Stomach smooth muscle (tissue), 2 donors: ENCODE measurements around the gene MTA1.

Experiments
- H3K27ac ChIP-seq: one replicate; pipeline ENCODE4 v1.7.0; 2013; ENCODE audit warnings: mild to moderate bottlenecking, low read length, inconsistent platforms
- H3K27me3 ChIP-seq, 2 donors: one replicate each; pipeline ENCODE4 v1.7.0; 2013; ENCODE audit warnings: low read length in 2 of 2; ENCODE audit not compliant: insufficient read depth in 2 of 2, control insufficient read depth in 1 of 2
- H3K36me3 ChIP-seq, 2 donors: one replicate each; pipeline ENCODE4 v1.7.0; 2013; ENCODE audit warnings: low read length in 2 of 2; ENCODE audit not compliant: control insufficient read depth in 2 of 2, insufficient read depth in 2 of 2
- H3K4me1 ChIP-seq: one replicate; pipeline ENCODE4 v1.7.0; 2013; ENCODE audit warnings: low read length; ENCODE audit not compliant: control insufficient read depth, insufficient read depth
- H3K4me3 ChIP-seq, 2 donors: one replicate each; pipeline ENCODE4 v1.7.0; 2013; ENCODE audit warnings: low read length in 2 of 2
- H3K9ac ChIP-seq, 2 donors: one replicate each; pipeline ENCODE4 v1.7.0; 2013; ENCODE audit warnings: low read length in 2 of 2, mild to moderate bottlenecking in 1 of 2
- H3K9me3 ChIP-seq, 2 donors: one replicate each; pipeline ENCODE4 v1.7.0; 2013; ENCODE audit warnings: low read length in 2 of 2; ENCODE audit not compliant: control insufficient read depth in 2 of 2
- donor health status: healthy.
- donor health status: Pancreatic carcinoma.

The MTA1 gene

DNA sequence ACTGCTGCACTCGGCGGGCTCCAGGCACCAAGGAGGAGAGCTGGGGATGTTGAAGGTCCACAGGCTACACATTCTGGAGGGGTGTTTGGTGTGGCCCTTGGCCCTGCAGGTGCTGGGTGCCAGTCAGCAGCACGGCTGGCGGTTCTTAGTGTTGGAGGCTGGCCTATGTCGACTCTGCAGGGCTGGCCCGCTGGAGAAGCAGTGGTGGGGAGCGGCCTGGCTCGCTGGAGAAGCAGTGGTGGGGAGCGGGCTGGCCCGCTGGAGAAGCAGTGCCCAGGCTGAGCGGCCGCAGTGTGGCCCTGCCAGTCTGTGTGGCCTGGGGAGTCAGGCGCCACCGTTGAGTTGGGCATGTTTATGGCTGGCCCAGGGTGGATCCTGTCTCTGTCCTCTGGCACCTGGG lies 27.3 kb downstream of the MTA1 start:
- Histone ChIP-seq H3K9ac (no peak overlapping the region), H3K4me3 (no peak overlapping the region), H3K4me1 (peaks cover 11% of the 10 kb centered on the region), H3K9me3 (no peaks in the 10 kb centered on the region), H3K36me3 (peaks cover 5 to 16% of the 10 kb centered on the region in 2 donors), H3K27ac (no peak overlapping the region), H3K27me3 (no peaks in the 10 kb centered on the region)

DNA sequence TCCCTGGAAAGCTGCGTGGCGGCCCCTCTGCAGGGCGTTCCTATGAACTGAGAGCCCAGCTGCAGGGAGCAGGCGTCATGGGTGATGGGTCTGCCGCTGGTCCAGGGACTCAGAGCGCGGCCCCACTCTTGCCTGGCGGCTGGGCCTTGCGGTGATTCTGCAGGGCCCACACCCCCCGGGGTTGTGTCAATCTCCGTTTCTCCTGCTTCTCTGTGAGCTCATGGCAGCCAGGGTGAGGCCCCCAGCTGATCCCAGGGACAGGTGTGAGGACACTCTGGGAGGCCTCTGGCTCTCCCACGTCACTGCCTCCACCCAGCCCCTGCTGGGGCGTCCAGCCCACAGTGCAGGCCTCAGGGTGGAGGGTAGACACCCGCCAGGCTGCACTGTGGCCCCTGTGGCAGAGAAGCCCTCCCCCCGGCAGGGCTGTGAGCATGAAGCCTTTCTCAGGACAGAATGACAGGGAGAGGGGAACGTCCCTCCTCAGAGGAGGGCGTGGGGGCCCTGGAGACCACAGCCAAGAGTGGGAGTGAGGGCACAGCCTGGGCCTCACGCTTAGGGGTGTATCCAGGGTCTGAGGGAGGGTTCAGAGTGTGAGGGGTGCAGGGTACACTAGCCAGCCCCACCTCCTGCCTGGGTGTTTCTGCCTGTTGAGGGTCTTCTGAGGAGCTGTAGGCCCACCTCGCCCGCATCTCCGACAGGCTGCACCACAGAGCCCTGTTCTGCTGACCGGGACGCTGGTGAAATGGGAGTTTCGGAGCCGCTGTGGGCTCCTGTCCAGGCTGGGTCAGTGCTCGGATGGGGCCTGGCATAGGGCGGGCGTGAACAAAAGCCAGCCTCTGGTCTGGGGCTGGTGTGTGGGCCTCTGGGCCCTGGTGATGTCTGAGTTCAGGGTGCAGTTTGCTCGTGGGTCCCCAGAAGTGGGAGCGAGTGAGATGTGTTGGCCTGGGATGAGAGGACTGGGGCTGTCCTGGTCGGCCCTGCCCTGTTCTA lies 28.3 kb downstream of the MTA1 start:
- Histone ChIP-seq H3K36me3 (peaks cover 6 to 16% of the 10 kb centered on the region in 2 donors), H3K9me3 (no peaks in the 10 kb centered on the region), H3K4me3 (no peak overlapping the region), H3K27me3 (no peaks in the 10 kb centered on the region), H3K9ac (no peak overlapping the region), H3K4me1 (peaks cover 11% of the 10 kb centered on the region), H3K27ac (no peak overlapping the region)

DNA sequence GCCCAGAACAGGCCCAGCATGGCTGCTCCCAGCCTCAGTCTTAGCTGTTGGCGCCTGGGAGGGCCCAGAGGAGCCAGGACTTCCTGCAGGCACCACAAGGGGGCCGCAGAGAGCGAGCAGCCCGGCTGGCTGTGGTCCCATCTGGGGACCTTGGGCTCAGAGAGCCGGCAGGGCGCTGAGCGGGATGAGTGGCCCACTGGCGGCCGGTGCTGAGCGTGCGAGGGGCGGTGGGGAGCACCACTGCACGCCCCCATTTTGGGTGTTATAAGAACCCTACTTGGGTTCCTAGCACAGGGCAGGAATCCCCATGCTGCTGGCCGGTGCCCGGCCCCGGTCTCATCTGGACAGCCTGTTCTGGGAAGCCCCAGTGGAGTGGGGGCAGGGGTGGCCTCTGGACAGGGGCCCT lies 29.1 kb downstream of the MTA1 start:
- peaks cover 11% of the 10 kb centered on the region for H3K4me1 ChIP-seq
- H3K9ac ChIP-seq, result no peak overlapping the region
- H3K27me3 ChIP-seq, result no peaks in the 10 kb centered on the region
- H3K9me3 ChIP-seq, result no peaks in the 10 kb centered on the region
- H3K27ac ChIP-seq, result no peak overlapping the region
- H3K36me3 ChIP-seq, result peaks cover 9 to 19% of the 10 kb centered on the region in 2 donors
- H3K4me3 ChIP-seq, result peak overlapping the region in 1 of 2 donors; percentile 15

DNA sequence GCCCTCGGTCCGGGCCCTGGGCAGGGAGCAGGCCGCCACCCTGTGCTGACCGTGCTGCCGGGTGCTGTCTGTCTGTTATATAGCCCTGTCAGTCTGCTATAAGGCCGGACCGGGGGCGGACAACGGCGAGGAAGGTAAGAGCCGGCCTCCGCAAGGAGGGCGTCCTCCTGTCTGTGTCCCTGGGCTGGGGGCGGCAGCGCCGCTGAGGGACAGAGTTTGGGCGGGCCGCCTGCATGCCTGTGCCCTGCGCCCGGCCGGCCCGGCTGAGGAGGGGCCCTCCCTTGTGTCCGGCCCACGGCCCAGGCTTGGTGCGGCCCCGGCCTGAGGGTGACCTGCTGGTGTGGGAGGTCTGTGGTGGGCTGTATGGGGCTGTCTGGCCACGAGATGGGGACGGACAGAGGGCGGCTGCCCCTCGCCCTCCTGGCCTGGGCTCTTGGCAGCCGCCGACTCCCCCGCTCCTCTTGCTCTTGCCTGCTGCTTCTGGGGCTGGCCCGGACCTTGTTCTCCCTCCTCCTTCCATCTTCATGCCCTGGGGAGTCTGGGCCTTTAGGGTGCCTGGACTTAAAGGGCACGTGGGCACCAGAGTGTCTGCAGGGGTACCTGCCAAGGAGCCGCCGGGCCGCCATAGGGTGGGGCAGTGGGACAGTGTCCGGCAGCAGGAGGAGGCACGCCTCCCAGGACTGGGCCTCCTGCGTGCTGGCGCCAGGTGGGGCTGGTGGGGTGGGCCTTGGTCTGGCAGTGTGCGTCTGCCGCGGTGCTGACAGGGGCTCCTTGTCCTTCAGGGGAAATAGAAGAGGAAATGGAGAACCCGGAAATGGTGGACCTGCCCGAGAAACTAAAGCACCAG lies 29.9 kb downstream of the MTA1 start:
- Histone ChIP-seq H3K4me3 (no peak overlapping the region), H3K36me3 (peaks cover 9 to 23% of the 10 kb centered on the region in 2 donors), H3K27ac (no peak overlapping the region), H3K4me1 (peaks cover 11% of the 10 kb centered on the region), H3K9ac (no peak overlapping the region), H3K9me3 (no peaks in the 10 kb centered on the region), H3K27me3 (no peaks in the 10 kb centered on the region)

DNA sequence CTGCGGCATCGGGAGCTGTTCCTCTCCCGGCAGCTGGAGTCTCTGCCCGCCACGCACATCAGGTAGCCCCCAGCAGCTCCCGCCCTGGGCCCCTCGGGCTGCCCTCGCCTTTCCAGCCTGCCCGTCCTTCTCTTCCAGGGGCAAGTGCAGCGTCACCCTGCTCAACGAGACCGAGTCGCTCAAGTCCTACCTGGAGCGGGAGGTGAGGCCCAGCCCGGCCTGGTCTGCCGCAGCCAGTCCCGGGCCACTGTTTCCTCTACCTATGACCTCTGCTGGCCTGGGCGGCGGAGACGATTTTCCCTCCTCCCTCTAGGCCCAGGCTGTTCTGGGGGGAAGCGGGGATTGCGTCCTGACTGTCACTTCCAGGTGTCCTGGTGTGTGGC lies 30.5 kb downstream of the MTA1 start:
- no peak overlapping the region for H3K9ac ChIP-seq
- H3K27me3 ChIP-seq, result no peaks in the 10 kb centered on the region
- H3K27ac ChIP-seq, result no peak overlapping the region
- H3K9me3 ChIP-seq, result no peaks in the 10 kb centered on the region
- peaks cover 10 to 23% of the 10 kb centered on the region in 2 donors for H3K36me3 ChIP-seq
- peaks cover 11% of the 10 kb centered on the region for H3K4me1 ChIP-seq
- no peak overlapping the region for H3K4me3 ChIP-seq

DNA sequence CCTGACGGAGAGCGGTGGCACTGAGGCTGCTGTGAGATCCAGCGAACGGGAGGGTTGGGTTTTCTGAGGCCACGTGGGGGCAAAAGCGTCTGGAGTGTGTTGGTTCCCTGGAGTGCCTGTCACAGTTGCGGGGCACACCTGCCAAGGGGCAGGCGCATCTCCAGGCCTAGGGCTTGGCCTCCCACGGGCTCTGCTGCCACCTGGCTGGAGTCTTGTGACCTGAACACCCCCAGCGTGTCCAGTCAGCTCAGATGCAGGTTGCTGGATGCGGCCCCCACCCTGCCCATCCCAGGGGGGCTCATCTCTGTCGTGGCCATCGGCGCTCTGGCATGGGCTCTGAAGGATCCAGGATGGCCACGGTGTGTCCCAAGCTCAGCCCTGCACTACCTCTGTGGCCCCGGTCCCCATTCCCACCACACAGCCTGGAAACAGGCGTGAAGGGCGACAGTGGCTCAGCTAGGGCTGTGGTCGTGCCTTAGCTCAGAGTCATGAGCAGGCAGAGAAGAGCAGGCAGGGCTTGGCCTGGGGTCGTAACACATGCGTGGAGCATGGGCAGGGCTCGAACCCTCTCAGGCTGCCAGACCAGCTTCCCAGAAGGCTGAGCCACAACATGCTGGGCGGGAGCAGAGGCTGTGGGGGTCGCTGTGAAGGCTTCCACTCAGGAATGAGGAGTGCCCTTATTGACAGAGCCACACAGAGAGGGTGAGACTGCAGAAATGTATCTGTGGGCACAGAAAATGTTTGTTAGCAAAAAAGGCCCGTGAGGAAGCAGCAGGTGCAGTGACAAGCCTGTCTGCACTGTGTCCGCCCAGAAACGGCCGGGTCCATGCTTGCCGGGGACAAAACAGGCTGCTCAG lies 31.5 kb downstream of the MTA1 start:
- H3K27ac ChIP-seq, result no peak overlapping the region
- H3K4me1 ChIP-seq, result peaks cover 11% of the 10 kb centered on the region
- H3K27me3 ChIP-seq, result no peaks in the 10 kb centered on the region
- H3K9ac ChIP-seq, result no peak overlapping the region
- no peaks in the 10 kb centered on the region for H3K9me3 ChIP-seq
- no peak overlapping the region for H3K4me3 ChIP-seq
- H3K36me3 ChIP-seq, result peaks cover 17 to 26% of the 10 kb centered on the region in 2 donors

DNA sequence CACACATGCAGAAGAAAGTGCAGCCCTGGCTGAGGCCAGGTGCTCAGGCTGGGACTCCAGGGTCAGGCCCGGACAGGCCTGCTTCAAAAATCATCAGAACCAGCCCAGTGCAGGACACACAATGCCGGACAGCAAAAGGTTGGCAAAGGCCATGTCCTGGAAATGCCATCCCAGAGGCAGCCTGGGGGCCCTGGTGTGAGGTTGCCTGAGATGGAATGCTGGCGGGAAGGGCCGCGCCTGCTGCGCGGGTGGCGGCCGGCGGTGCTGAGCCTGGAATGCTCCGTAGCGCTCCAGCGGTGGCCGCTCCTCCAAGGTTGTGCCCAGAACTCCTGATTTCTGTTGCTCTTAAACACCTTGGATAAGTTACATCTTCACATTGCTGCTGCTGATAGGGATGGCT lies 33.3 kb downstream of the MTA1 start:
- H3K9ac ChIP-seq, result no peak overlapping the region
- no peaks in the 10 kb centered on the region for H3K27me3 ChIP-seq
- no peaks in the 10 kb centered on the region for H3K9me3 ChIP-seq
- H3K27ac ChIP-seq, result no peak overlapping the region
- no peak overlapping the region for H3K4me3 ChIP-seq
- H3K4me1 ChIP-seq, result peaks cover 11% of the 10 kb centered on the region
- peaks cover 18 to 25% of the 10 kb centered on the region in 2 donors for H3K36me3 ChIP-seq

DNA sequence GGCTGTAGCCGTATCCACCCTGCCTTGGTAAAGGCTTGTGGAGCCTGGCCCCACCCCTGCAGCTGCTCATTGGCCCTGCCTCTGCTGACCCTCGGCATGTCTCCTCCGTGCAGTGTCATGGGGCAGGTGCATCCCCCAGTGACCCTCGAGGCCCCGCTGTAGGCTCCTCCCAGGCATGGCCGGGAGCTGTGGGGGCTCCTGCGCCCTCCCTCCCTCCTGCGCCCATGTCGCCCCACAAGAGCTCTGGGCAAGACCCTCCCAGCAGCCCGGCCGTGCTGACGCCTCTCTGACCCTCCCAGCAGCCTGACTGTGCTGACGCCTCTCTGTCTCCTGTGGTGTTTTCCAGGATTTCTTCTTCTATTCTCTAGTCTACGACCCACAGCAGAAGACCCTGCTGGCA lies 34.2 kb downstream of the MTA1 start:
- Histone ChIP-seq H3K4me1 (peaks cover 3% of the 10 kb centered on the region), H3K36me3 (peaks cover 22 to 25% of the 10 kb centered on the region in 2 donors), H3K9ac (no peak overlapping the region), H3K27me3 (no peaks in the 10 kb centered on the region), H3K27ac (no peak overlapping the region), H3K9me3 (no peaks in the 10 kb centered on the region), H3K4me3 (no peak overlapping the region)

DNA sequence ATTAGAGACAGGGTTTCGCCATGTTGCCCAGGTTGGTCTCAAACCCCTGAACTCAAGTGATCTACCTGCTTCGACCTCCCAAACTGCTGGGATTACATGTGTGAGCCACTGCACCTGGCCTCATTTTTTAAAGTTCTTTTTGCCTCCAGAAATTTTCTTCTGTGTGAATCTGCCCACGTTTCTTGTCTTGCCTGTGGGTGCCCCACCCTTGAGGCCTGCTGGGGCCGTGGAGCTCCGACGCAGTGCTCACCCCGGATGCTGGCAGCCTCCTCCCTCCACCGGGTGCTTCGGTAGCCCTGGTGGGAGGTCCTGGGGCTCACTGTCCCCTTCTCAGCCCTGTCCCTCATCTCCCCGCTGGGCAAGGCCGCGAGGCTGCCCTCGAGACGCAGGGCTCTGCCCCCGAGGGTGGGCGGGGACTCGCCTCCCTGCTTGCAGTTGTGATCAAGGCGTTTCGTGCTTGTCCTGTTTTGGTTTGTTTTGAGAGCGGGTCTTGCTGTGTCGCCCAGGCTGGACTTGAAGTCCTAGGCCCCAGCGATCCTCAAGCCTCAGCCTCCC lies 35.5 kb downstream of the MTA1 start:
- Histone ChIP-seq H3K9me3 (no peaks in the 10 kb centered on the region), H3K36me3 (peaks cover 22 to 25% of the 10 kb centered on the region in 2 donors)

More for the DNA sequence above, 35.5 kb downstream of the MTA1 start:
- Histone ChIP-seq H3K27me3 (no peaks in the 10 kb centered on the region), H3K4me3 (no peak overlapping the region), H3K27ac (no peak overlapping the region), H3K4me1 (no peaks in the 10 kb centered on the region), H3K9ac (no peak overlapping the region)
